Heart right ventricle (tissue), 16 donors: ENCODE results near the gene NPPA. TPM values are rescaled to one million over a fixed set of nuclear protein-coding genes. Genes with fewer than 3 reads are reported as not detected.
A peak's percentile ranks its signal among the peaks of the same experiment; 100 is the strongest.

ENCODE experiments used
- ATAC-seq, 8 donors: fragments of 200-7000 bp; cut with Tn5 transposase; one replicate each; pipeline ENCODE4 v1.9.1; 2020; ENCODE audit warnings: mild to moderate bottlenecking in 8 of 8, moderate library complexity in 8 of 8, moderate number of reproducible peaks in 1 of 8
- DNase-seq, 2 donors: peaks; one replicate each; pipeline ENCODE4 v3.0.0-alpha.2; 2020
- H3K27ac ChIP-seq, 10 donors: fragments of 200-600 bp; sonication (generic) in 2 of 10; one replicate each; pipeline versions ENCODE4 v1.5.0 to v1.8.0; 2020 to 2022; ENCODE audit warnings: mild to moderate bottlenecking in 3 of 10
- H3K27me3 ChIP-seq, 7 donors: fragments of 200-600 bp; one replicate each; pipeline ENCODE4 v1.8.0; 2021 to 2022; ENCODE audit warnings: mild to moderate bottlenecking in 2 of 7
- H3K36me3 ChIP-seq, 9 donors: fragments of 200-600 bp; sonication (generic) in 1 of 9; one replicate each; pipeline versions ENCODE4 v1.5.0 to v1.8.0; 2020 to 2022; ENCODE audit warnings: mild to moderate bottlenecking in 2 of 9
- H3K4me1 ChIP-seq, 9 donors: fragments of 200-600 bp; sonication (generic) in 1 of 9; one replicate each; pipeline versions ENCODE4 v1.5.0 to v1.8.0; 2020 to 2022; ENCODE audit warnings: mild to moderate bottlenecking in 4 of 9
- H3K4me3 ChIP-seq, 10 donors: fragments of 200-600 bp; sonication (generic) in 2 of 10; one replicate each; pipeline versions ENCODE4 v1.5.0 to v1.8.0; 2020 to 2022; ENCODE audit warnings: mild to moderate bottlenecking in 7 of 10, moderate library complexity in 2 of 10
- H3K9me3 ChIP-seq, 11 donors: fragments of 200-600 bp in 10 of 11; sonication (generic) in 2 of 11; one replicate each; pipeline versions ENCODE4 v1.5.0 to v1.8.0; 2013 to 2022; ENCODE audit warnings: mild to moderate bottlenecking in 2 of 11, control low read depth in 1 of 11, moderate library complexity in 1 of 11
- WGBS, 2 donors: extraction: QIAGEN DNeasy Blood & Tissue Kit; methylation state at CpG; one replicate each; pipeline ENCODE4 v1.1.7; 2013; ENCODE audit warnings: inconsistent platforms in 1 of 2; 5-methylcytosine and 5-hydroxymethylcytosine counted together
- intact Hi-C, 10 donors: fragments of 100-400 bp; cut with DNase I; formaldehyde crosslinking; loops; one replicate each; pipeline versions ENCODE4 v1.11.1 to v1.14.2; 2022
- polyA plus RNA-seq, 2 donors: library from polyadenylated mRNA; stranded (reverse); fragments of 200-250 nt; gene quantifications; one replicate each; pipeline ENCODE4 v1.2.3, GENCODE V29; 2013
- total RNA-seq, 10 donors: library from RNA; stranded (reverse); fragmentation: NEBNext Ultra II Directional in 3 of 10; extraction: Animal tissue kit (Norgen Biotek cat#: 25700) in 3 of 10; gene quantifications; one replicate each; pipeline versions ENCODE4 v1.2.1 to v1.2.4, GENCODE V29; 2021 to 2023
- TF ChIP-seq, protein P1 (sequence below), 9 donors: fragments of 200-600 bp; sonication (generic) in 2 of 9; IDR thresholded peaks; one replicate each; pipeline versions ENCODE4 v1.5.0 to v1.8.0; 2021 to 2022; ENCODE audit warnings: antibody characterized with exemption in 9 of 9, mild to moderate bottlenecking in 5 of 9, moderate library complexity in 1 of 9
- donor health status: Arrhythmogenic right ventricular cardiomyopathy.
- donor health status: ischemic (EF 13 %, LVEDD 7.1; RV severe dilation, severe dysfunction).
- donor health status: healthy with polysubstance abuse.
- donor health status: DM: no; HTN: yes; CAD: no.
- donor health status: DM: no; HTN: no; CAD: no.
- donor health status: ischemic (EF 25% LVEDD 6.9; RV normal size, moderate dysfunction).
- donor health status: ischemic (EF 25% LVEDD 5.7; RV mildly dilated, moderate dysfunction).
- donor health status: healthy.
- donor health status: DM: yes; HTN: yes; CAD: no.
- donor health status: Ischemic cardiomyopathy.
- donor health status: ischemic (EF 35%, LVEDD 5.7; RV mildly dilated, moderate dysfunction).
- donor health status: nonischemic (EF 11% LVEDD 7.7; RV severe dilation, severe dysfunction).
- donor health status: DM: yes; HTN: yes; CAD: no.
- donor health status: PGD.
- donor health status: ischemic (EF 29% LVEDD 5.4; RV normal size, mild dysfunction).
- donor health status: nonischemic (EF 23%, LVEDD 6.1; RV moderate dilation, normal function).

Gene NPPA
- total and polyA plus RNA-seq, 12 donors = 5.8 to 2,762 (median 663) TPM

DNA sequence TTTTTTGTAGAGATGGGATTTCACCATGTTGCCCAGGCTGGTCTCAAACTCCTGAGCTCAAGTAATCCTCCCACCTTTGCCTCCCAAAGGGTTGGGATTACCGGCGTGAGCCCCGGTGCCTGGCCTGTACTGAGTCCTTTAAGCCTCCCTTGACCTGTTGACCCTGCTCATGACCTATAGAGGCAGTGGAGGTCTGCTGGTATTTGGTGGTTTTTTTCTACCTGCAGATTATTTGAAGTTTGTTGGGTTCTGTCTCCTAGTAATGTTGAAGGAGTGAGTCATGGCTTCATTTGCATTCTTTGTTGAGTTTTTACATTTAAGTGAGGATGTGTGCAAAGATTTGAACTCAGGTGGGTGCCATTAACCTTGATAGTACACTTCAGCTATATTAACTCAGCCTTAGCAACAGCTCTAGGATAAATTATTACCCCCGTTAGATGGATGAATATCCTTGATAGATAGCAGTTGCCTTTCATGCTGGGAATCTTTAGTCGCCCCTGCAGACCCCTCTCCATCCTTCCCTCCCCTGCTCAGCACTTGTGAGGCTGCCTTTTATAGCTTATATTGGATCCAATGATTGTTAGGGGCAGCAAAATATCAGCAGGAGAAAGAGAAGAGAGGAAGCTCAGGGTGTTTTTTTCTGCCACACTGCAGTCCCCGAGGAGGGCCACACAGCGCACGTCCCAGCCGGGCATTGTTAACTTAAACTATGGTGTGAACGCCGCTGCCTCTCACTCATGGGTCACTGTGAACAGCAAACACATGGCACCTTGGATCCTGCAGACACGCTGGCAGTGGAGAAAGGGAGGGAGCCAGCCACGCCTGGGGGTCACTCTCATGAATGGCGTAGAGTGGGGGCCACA lies 26.0 kb upstream of the NPPA start:
- H3K27ac ChIP-seq = peak overlapping the region; percentile 70 to 91 (median 83)
- intact Hi-C loops = no loop called here

DNA sequence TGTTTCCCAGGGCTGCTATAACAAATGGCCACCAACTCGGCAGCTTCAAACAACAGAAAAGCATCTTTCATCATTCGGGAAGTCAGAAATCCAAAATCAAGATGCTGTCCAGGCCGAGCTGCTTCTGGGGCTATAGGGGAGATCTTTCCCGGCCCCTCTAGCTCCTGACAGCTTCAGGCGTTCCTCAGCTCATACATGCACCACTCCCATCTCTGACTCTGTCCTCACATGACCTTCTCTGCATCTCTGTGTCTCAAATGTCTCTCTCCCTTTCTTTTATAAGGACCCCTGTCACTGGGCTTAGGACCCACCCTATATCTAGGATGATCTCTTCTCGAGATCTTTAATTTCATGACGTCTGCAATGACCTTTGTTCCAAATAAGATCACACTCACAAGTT lies 25.0 kb upstream of the NPPA start:
- no peak overlapping the region for H3K4me3 ChIP-seq
- H3K27ac ChIP-seq = peak overlapping the region in 3 of 10 donors; percentile 7 to 80 (median 51)
- H3K4me1 ChIP-seq = peaks cover 10 to 30% (median 22%) of the 10 kb centered on the region in 9 donors
- ATAC-seq (no peak), DNase-seq (no peak)
- intact Hi-C loops = no loop called here
- no peaks in the 10 kb centered on the region for H3K36me3 ChIP-seq
- H3K9me3 ChIP-seq = no peaks in the 10 kb centered on the region
- H3K27me3 ChIP-seq = no peaks in the 10 kb centered on the region
- WGBS, 2 donors = 60 to 68% methylated on average over 7 of the region's 7 CpGs
- TF ChIP-seq, protein P1, sequence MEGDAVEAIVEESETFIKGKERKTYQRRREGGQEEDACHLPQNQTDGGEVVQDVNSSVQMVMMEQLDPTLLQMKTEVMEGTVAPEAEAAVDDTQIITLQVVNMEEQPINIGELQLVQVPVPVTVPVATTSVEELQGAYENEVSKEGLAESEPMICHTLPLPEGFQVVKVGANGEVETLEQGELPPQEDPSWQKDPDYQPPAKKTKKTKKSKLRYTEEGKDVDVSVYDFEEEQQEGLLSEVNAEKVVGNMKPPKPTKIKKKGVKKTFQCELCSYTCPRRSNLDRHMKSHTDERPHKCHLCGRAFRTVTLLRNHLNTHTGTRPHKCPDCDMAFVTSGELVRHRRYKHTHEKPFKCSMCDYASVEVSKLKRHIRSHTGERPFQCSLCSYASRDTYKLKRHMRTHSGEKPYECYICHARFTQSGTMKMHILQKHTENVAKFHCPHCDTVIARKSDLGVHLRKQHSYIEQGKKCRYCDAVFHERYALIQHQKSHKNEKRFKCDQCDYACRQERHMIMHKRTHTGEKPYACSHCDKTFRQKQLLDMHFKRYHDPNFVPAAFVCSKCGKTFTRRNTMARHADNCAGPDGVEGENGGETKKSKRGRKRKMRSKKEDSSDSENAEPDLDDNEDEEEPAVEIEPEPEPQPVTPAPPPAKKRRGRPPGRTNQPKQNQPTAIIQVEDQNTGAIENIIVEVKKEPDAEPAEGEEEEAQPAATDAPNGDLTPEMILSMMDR (IDR thresholded peaks at IDR 0.05) = no peak

More for the DNA sequence above, 26.0 kb upstream of the NPPA start:
- TF ChIP-seq, protein P1 (IDR thresholded peaks at IDR 0.05) = no peak
- H3K27me3 ChIP-seq = no peaks in the 10 kb centered on the region
- DNase-seq = no peak
- H3K4me3 ChIP-seq = no peak overlapping the region
- WGBS, 2 donors = 43 to 45% methylated on average over 14 of the region's 14 CpGs
- no peaks in the 10 kb centered on the region for H3K9me3 ChIP-seq
- no peak for ATAC-seq
- no peaks in the 10 kb centered on the region for H3K36me3 ChIP-seq
- peaks cover 10 to 37% (median 23%) of the 10 kb centered on the region in 9 donors for H3K4me1 ChIP-seq

DNA sequence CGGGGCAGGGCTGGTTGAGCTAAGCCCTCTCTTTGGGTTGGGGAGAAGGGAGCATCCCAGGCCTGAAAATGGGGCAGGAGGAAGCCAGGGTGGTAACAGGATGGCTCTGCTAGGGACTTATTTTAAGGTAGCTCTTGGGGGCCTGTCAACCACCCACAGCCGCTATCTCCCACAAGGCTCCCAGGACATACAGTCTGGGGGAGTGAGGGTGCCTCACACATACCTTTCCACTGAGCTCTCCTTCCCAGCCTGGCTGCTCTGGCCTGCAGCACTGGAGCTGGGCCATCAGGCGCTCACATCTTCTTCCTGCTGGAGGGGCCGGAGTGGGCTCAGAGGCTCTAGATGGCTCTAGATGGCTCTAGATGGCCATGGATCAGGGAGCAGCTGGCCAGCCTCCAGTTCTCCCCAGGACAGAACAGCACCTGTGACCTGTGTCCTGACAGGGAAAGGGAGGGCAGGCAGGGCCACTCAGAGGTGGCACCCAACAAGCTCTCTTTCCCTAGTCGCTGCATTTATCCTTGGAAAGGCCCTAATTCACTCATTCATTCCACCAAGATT lies 22.1 kb upstream of the NPPA start:
- ATAC-seq = no peak
- Histone ChIP-seq H3K27me3 (no peaks in the 10 kb centered on the region), H3K4me3 (no peak overlapping the region), H3K36me3 (no peaks in the 10 kb centered on the region), H3K4me1 (peaks cover 5 to 20% (median 15%) of the 10 kb centered on the region in 9 donors), H3K9me3 (no peaks in the 10 kb centered on the region), H3K27ac (no peak overlapping the region)
- TF ChIP-seq, protein P1 (IDR thresholded peaks at IDR 0.05) = no peak
- DNase-seq = no peak
- 81 to 83% methylated on average over 5 of the region's 5 CpGs for WGBS, 2 donors
- intact Hi-C loops = loop anchor here in 1 of 10 donors (2.0 kb wide), 1 partner anchor 27 kb away; no protein-coding TSS in a partner anchor

DNA sequence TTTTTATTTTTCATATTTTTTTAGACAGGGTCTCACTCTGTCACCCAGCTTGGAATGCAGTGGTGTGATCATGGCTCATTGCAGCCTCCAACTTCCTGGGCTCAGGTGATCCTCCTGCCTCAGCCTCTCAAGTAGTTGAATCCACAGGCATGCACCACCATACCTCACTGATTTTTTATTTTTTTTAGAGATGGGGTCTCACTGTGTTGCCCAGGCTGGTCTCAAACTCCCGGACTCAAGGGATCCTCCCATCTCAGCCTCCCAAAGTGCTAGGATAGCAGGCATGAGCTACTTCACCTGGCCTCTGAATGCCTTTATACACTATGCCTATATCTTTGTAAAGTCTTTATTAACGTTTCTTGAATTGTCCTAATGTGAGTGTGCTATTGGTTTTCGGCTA lies 21.5 kb upstream of the NPPA start:
- TF ChIP-seq, protein P1 (IDR thresholded peaks at IDR 0.05) = no peak
- WGBS, 2 donors = 83 to 92% methylated on average over 3 of the region's 3 CpGs
- H3K4me3 ChIP-seq = no peak overlapping the region
- no peak overlapping the region for H3K27ac ChIP-seq
- peaks cover 5 to 14% (median 11%) of the 10 kb centered on the region in 9 donors for H3K4me1 ChIP-seq
- ATAC-seq (no peak), DNase-seq (no peak)
- H3K9me3 ChIP-seq = no peaks in the 10 kb centered on the region
- no peaks in the 10 kb centered on the region for H3K36me3 ChIP-seq
- H3K27me3 ChIP-seq = no peaks in the 10 kb centered on the region
- intact Hi-C loops = loop anchor here in 1 of 10 donors (2.0 kb wide), 1 partner anchor 26 kb away; no protein-coding TSS in a partner anchor
